Common myeloid progenitor, CD34-positive (primary cell): Measurements from ENCODE around the gene OR2T3.
"Not testable (repeated sequence)": the region's sequence is repeated elsewhere in the genome, so short reads cannot be mapped to it uniquely, and the experiment has no call there.

ENCODE experiments used
- CTCF ChIA-PET: fragments of 350-600 bp; sonication (Branson Sonifier 250); formaldehyde crosslinking; loops from one replicate; lab custom pipeline; 2021; ENCODE audit warnings: antibody characterized with exemption; lab: Charles Lee
- POLR2A ChIA-PET: fragments of 350-600 bp; sonication (Branson Sonifier 250); formaldehyde crosslinking; loops from one replicate; lab custom pipeline; 2021; ENCODE audit warnings: antibody characterized with exemption; lab: Charles Lee
- DNase-seq, 3 donors: peaks; one replicate each; pipeline versions ENCODE4 v3.0.0 to v3.0.0-alpha.2; 2013
- H3K27ac ChIP-seq, 2 experiments: 1 replicate in 1 of 2; 2 replicates in 1 of 2; pipeline ENCODE4 v1.7.0; 2013; ENCODE audit warnings: inconsistent platforms in 2 of 2, low read length in 2 of 2, mild to moderate bottlenecking in 2 of 2, low read depth in 1 of 2, moderate library complexity in 1 of 2; ENCODE audit not compliant: severe bottlenecking in 2 of 2, insufficient read depth in 1 of 2, poor library complexity in 1 of 2
- H3K27me3 ChIP-seq, 5 experiments: replicated peaks in 2 of 5; 1 replicate in 3 of 5; 2 replicates in 2 of 5; pipeline versions ENCODE4 v1.6.1 to v1.7.0; 2013; ENCODE audit warnings: low read length in 4 of 5, mild to moderate bottlenecking in 2 of 5, moderate library complexity in 2 of 5, inconsistent platforms in 1 of 5; ENCODE audit not compliant: insufficient read depth in 5 of 5, control insufficient read depth in 4 of 5
- H3K36me3 ChIP-seq, 4 experiments: 1 replicate in 2 of 4; 2 replicates in 2 of 4; pipeline versions ENCODE4 v1.6.1 to v1.7.0; 2013; ENCODE audit warnings: low read length in 3 of 4, control low read depth in 1 of 4, mild to moderate bottlenecking in 1 of 4; ENCODE audit not compliant: control insufficient read depth in 4 of 4, insufficient read depth in 4 of 4
- H3K4me1 ChIP-seq, 4 experiments: 1 replicate in 3 of 4; 2 replicates in 1 of 4; pipeline versions ENCODE4 v1.6.1 to v1.7.1; 2013; ENCODE audit warnings: low read length in 3 of 4, mild to moderate bottlenecking in 3 of 4, control low read depth in 1 of 4, inconsistent platforms in 1 of 4, moderate library complexity in 1 of 4; ENCODE audit not compliant: control insufficient read depth in 4 of 4, insufficient read depth in 4 of 4; ENCODE audit errors: control extremely low read depth in 1 of 4
- H3K4me3 ChIP-seq, 7 experiments: 1 replicate in 4 of 7; 2 replicates in 3 of 7; pipeline versions ENCODE4 v1.5.1 to v1.7.0; 2013; ENCODE audit warnings: mild to moderate bottlenecking in 7 of 7, low read length in 6 of 7, moderate library complexity in 6 of 7, inconsistent platforms in 2 of 7, low read depth in 2 of 7, control low read depth in 1 of 7; ENCODE audit not compliant: insufficient read depth in 4 of 7, control insufficient read depth in 1 of 7; ENCODE audit errors: extremely low read depth in 1 of 7
- H3K9me3 ChIP-seq, 5 experiments: 1 replicate in 4 of 5; 2 replicates in 1 of 5; pipeline versions ENCODE4 v1.6.1 to v1.7.1; 2013; ENCODE audit warnings: low read length in 4 of 5, mild to moderate bottlenecking in 2 of 5, inconsistent platforms in 1 of 5, low read depth in 1 of 5, moderate library complexity in 1 of 5; ENCODE audit not compliant: control insufficient read depth in 4 of 5, insufficient read depth in 2 of 5; ENCODE audit errors: control extremely low read depth in 1 of 5
- WGBS: methylation state at CpG from one replicate; pipeline ENCODE4 v1.1.5; 2013; ENCODE audit not compliant: insufficient coverage; 5-methylcytosine and 5-hydroxymethylcytosine counted together

OR2T3 gene

DNA sequence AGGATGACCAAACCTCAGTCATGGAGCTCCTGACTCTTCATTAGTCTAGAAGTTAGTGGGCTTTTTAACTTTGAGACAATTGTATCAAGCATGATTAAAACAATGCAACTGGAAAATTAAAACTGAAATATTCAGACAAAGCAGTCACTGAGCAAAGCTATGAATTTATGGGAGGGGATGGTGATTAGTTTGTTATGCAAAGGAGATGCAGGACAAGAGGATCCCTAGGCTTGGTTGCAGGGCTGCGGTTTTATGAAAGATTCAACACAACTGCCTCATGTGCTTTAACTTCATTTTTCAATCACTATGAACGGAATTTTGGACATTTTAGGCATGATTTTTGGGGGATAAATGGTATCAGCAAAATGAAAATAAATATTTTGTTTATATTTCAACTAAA is 1.0 kb upstream of the OR2T3 start:
- H3K36me3 ChIP-seq, H3K27me3 ChIP-seq, DNase-seq, H3K4me1 ChIP-seq, H3K27ac ChIP-seq, CTCF ChIA-PET, H3K9me3 ChIP-seq, H3K4me3 ChIP-seq, POLR2A ChIA-PET: not testable (repeated sequence)
- no CpG with 5 or more reads among the region's 2 CpGs for WGBS

- H3K9me3 ChIP-seq, H3K36me3 ChIP-seq, H3K4me3 ChIP-seq, H3K4me1 ChIP-seq, CTCF ChIA-PET, H3K27ac ChIP-seq, H3K27me3 ChIP-seq, DNase-seq, POLR2A ChIA-PET: not testable (repeated sequence)
- WGBS = no CpG with 5 or more reads among the region's 1 CpG
These were observed 2.5 kb downstream of the OR2T3 start for GRCh38 chr1:248475660-248476059.

- WGBS = 35% methylated on average over 2 of the region's 13 CpGs
- H3K4me1 ChIP-seq, H3K27me3 ChIP-seq, H3K36me3 ChIP-seq, POLR2A ChIA-PET, H3K9me3 ChIP-seq, H3K27ac ChIP-seq, CTCF ChIA-PET: not testable (repeated sequence)
- peak in 1 of 3 donors; percentile 6 for DNase-seq
- H3K4me3 ChIP-seq = peak overlapping the region in 2 of 7 experiments; percentile 44 to 64
These were observed 8.8 kb downstream of the OR2T3 start for GRCh38 chr1:248481686-248482579.

- H3K4me3 ChIP-seq, DNase-seq, H3K27me3 ChIP-seq, CTCF ChIA-PET, H3K27ac ChIP-seq, POLR2A ChIA-PET, H3K36me3 ChIP-seq, H3K9me3 ChIP-seq, H3K4me1 ChIP-seq: not testable (repeated sequence)
- 100% methylated on average over 1 of the region's 6 CpGs for WGBS
These were observed 15.1 kb downstream of the OR2T3 start, which contains the start of gene OR2T5 for GRCh38 chr1:248488289-248488688. Gene OR2T5, plus strand, starts transcription at chr1:248488589. Its CDS starts 0 bp downstream, at chr1:248488589.

- POLR2A ChIA-PET, H3K9me3 ChIP-seq, CTCF ChIA-PET, H3K27ac ChIP-seq, DNase-seq, H3K4me1 ChIP-seq, H3K36me3 ChIP-seq, H3K27me3 ChIP-seq, H3K4me3 ChIP-seq: not testable (repeated sequence)
- WGBS = no CpG with 5 or more reads among the region's 5 CpGs
These were observed 23.5 kb downstream of the OR2T3 start for GRCh38 chr1:248496661-248497060.

- H3K36me3 ChIP-seq, H3K27ac ChIP-seq, POLR2A ChIA-PET, H3K4me1 ChIP-seq, H3K4me3 ChIP-seq, H3K9me3 ChIP-seq, H3K27me3 ChIP-seq, CTCF ChIA-PET: not testable (repeated sequence)
- peak in 1 of 3 donors; percentile 3 for DNase-seq
- WGBS = no CpG with 5 or more reads among the region's 2 CpGs
These were observed 27.3 kb downstream of the OR2T3 start for GRCh38 chr1:248500305-248501035.

DNA sequence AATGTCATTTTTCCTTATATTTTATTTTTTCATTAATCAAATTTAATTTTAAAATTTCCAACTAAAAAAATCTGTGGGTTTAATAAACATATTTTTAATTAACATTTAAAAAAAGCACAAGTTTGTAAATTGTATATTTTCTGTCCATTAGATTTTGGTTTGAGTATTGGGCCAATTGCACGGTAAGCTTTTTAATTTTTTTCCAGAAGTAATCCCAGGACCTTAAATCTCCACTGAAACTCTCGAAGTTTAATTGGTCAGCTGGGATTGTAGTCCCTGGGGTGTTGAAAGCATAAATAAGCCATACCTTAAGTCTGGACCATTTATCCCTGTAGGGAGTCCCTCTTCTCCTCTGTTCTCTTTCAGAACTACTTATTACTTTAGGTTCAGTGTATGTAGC is 34.6 kb downstream of the OR2T3 start, which contains the start of gene OR2G6:
Gene OR2G6 (plus strand): TSS at position 301 of the 400 bp plus-strand sequence. CDS start 13,574 bp downstream, outside the sequence.
- H3K27ac ChIP-seq, DNase-seq, H3K9me3 ChIP-seq, H3K36me3 ChIP-seq, POLR2A ChIA-PET, H3K4me3 ChIP-seq, H3K4me1 ChIP-seq, H3K27me3 ChIP-seq, CTCF ChIA-PET: not testable (repeated sequence)
- WGBS = no CpG with 5 or more reads among the region's 2 CpGs
